Measurements from ENCODE around the gene MX2. TPM values are rescaled to one million over a fixed set of nuclear protein-coding genes. Genes with fewer than 3 reads are reported as not detected.
A peak's percentile ranks its signal among the peaks of the same experiment; 100 is the strongest.
"Not testable (repeated sequence)": the region's sequence is repeated elsewhere in the genome, so short reads cannot be mapped to it uniquely, and the experiment has no call there.

The MX2 gene
- 10 to 100 TPM; 18.4 to 48.2 (median 40.3) TPM for polyA plus RNA-seq (ENCODE audit: low read depth in 6 of 6)

- H3K27ac Mint-ChIP-seq = peak within 1 kb of the TSS; percentile 96 to 100 (median 98)
- peaks cover 0 to 2% (median 0%) of the 10 kb centered on the region in 7 donors for H3K9me3 Mint-ChIP-seq
- H3K4me1 Mint-ChIP-seq = peaks cover 44 to 59% (median 52%) of the 10 kb centered on the region in 3 donors
- H3K4me3 Mint-ChIP-seq = peak within 1 kb of the TSS; percentile 92 to 99 (median 95)
- DNase-seq = peak; percentile 75
- ATAC-seq (ENCODE audit: low read depth in 2 of 2) = peak; percentile 86 to 87
- no peaks in the 10 kb centered on the region for H3K27me3 Mint-ChIP-seq
- no peaks in the 10 kb centered on the region for H3K36me3 Mint-ChIP-seq
Observed at GRCh38 chr21:41361786-41362604, at the start of gene MX2. Gene MX2 (plus strand): TSS chr21:41362027. CDS start chr21:41376907, 14,880 bp downstream.

- H3K4me3 Mint-ChIP-seq; H3K9me3 Mint-ChIP-seq; H3K27ac Mint-ChIP-seq; H3K36me3 Mint-ChIP-seq; ATAC-seq (ENCODE audit: low read depth in 2 of 2); DNase-seq: not testable (repeated sequence)
- peaks cover 5 to 14% (median 9%) of the 10 kb centered on the region in 3 donors for H3K4me1 Mint-ChIP-seq
- H3K27me3 Mint-ChIP-seq = peaks cover 36 to 57% (median 52%) of the 10 kb centered on the region in 3 donors
Observed at GRCh38 chr21:41313285-41314164, 48.3 kb upstream of the MX2 start.

- DNase-seq = no peak
- Mint-ChIP-seq H3K36me3 (no peaks in the 10 kb centered on the region), H3K9me3 (peaks cover 0 to 2% (median 0%) of the 10 kb centered on the region in 7 donors), H3K27me3 (peaks cover 34 to 57% (median 43%) of the 10 kb centered on the region in 3 donors), H3K4me3 (peak overlapping the region in 5 of 8 donors; percentile 25 to 61 (median 58)), H3K4me1 (peaks cover 0 to 14% (median 9%) of the 10 kb centered on the region in 3 donors), H3K27ac (no peak overlapping the region)
- ATAC-seq (ENCODE audit: low read depth in 2 of 2) = no peak
Observed at GRCh38 chr21:41315726-41316125, 46.1 kb upstream of the MX2 start.

GRCh38 chr21:41316200-41317062 lies 45.4 kb upstream of the MX2 start, which contains the start of gene FAM3B:
Gene FAM3B (plus strand): TSS chr21:41316801. CDS start chr21:41316880, 79 bp downstream.
- Mint-ChIP-seq H3K9me3 (peaks cover 0 to 2% (median 0%) of the 10 kb centered on the region in 7 donors), H3K4me3 (peak within 1 kb of the TSS; percentile 16 to 82 (median 71)), H3K27me3 (peaks cover 36 to 60% (median 47%) of the 10 kb centered on the region in 3 donors), H3K36me3 (no peaks in the 10 kb centered on the region), H3K4me1 (peaks cover 0 to 14% (median 9%) of the 10 kb centered on the region in 3 donors), H3K27ac (no peak within 1 kb of the TSS)
- DNase-seq (no peak), ATAC-seq (ENCODE audit: low read depth in 2 of 2) (peak in 1 of 2 donors; percentile 27)

- H3K4me3 Mint-ChIP-seq = peak overlapping the region in 6 of 8 donors; percentile 16 to 78 (median 62)
- no peak overlapping the region for H3K27ac Mint-ChIP-seq
- H3K36me3 Mint-ChIP-seq = no peaks in the 10 kb centered on the region
- no peak for DNase-seq
- peaks cover 0 to 2% (median 0%) of the 10 kb centered on the region in 7 donors for H3K9me3 Mint-ChIP-seq
- peaks cover 3 to 14% (median 9%) of the 10 kb centered on the region in 3 donors for H3K4me1 Mint-ChIP-seq
- ATAC-seq (ENCODE audit: low read depth in 2 of 2) = no peak
- H3K27me3 Mint-ChIP-seq = peaks cover 41 to 60% (median 47%) of the 10 kb centered on the region in 3 donors
Observed at GRCh38 chr21:41317063-41317392, 44.8 kb upstream of the MX2 start.

GRCh38 chr21:41317458-41317857 lies 44.4 kb upstream of the MX2 start:
- Mint-ChIP-seq H3K4me3 (peak overlapping the region; percentile 16 to 82 (median 62)), H3K4me1 (peaks cover 3 to 14% (median 9%) of the 10 kb centered on the region in 3 donors), H3K27me3 (peaks cover 41 to 58% (median 47%) of the 10 kb centered on the region in 3 donors), H3K36me3 (no peaks in the 10 kb centered on the region), H3K9me3 (peaks cover 0 to 2% (median 0%) of the 10 kb centered on the region in 7 donors), H3K27ac (no peak overlapping the region)
- no peak for ATAC-seq (ENCODE audit: low read depth in 2 of 2)
- no peak for DNase-seq

- Mint-ChIP-seq H3K27ac (no peak overlapping the region), H3K4me3 (peak overlapping the region in 1 of 8 donors; percentile 12), H3K27me3 (peaks cover 41 to 54% (median 47%) of the 10 kb centered on the region in 3 donors), H3K9me3 (peaks cover 0 to 2% (median 0%) of the 10 kb centered on the region in 7 donors), H3K36me3 (no peaks in the 10 kb centered on the region), H3K4me1 (peaks cover 3 to 14% (median 9%) of the 10 kb centered on the region in 3 donors)
- DNase-seq (no peak), ATAC-seq (ENCODE audit: low read depth in 2 of 2) (no peak)
Observed at GRCh38 chr21:41318218-41318617, 43.6 kb upstream of the MX2 start.

GRCh38 chr21:41319273-41319672 lies 42.6 kb upstream of the MX2 start:
- Mint-ChIP-seq H3K4me3 (no peak overlapping the region), H3K36me3 (no peaks in the 10 kb centered on the region)

GRCh38 chr21:41321211-41321907 lies 40.5 kb upstream of the MX2 start:
- peaks cover 0 to 5% (median 3%) of the 10 kb centered on the region in 3 donors for H3K4me1 Mint-ChIP-seq
- H3K27ac Mint-ChIP-seq = peak overlapping the region in 1 of 6 donors; percentile 92
- H3K36me3 Mint-ChIP-seq = no peaks in the 10 kb centered on the region
- DNase-seq (no peak), ATAC-seq (ENCODE audit: low read depth in 2 of 2) (no peak)
- H3K4me3 Mint-ChIP-seq = no peak overlapping the region
- H3K9me3 Mint-ChIP-seq = no peaks in the 10 kb centered on the region
- peaks cover 23 to 33% (median 24%) of the 10 kb centered on the region in 3 donors for H3K27me3 Mint-ChIP-seq

More at GRCh38 chr21:41319273-41319672, 42.6 kb upstream of the MX2 start:
- Mint-ChIP-seq H3K9me3 (peaks cover 0 to 2% (median 0%) of the 10 kb centered on the region in 7 donors), H3K27me3 (peaks cover 41 to 54% (median 44%) of the 10 kb centered on the region in 3 donors), H3K27ac (no peak overlapping the region), H3K4me1 (peaks cover 3 to 14% (median 9%) of the 10 kb centered on the region in 3 donors)
- no peak for ATAC-seq (ENCODE audit: low read depth in 2 of 2)
- no peak for DNase-seq

GRCh38 chr21:41321908-41322495 lies 39.8 kb upstream of the MX2 start:
- peak overlapping the region in 1 of 6 donors; percentile 92 for H3K27ac Mint-ChIP-seq
- peaks cover 23 to 33% (median 24%) of the 10 kb centered on the region in 3 donors for H3K27me3 Mint-ChIP-seq
- peaks cover 0 to 5% (median 3%) of the 10 kb centered on the region in 3 donors for H3K4me1 Mint-ChIP-seq
- ATAC-seq (ENCODE audit: low read depth in 2 of 2) (no peak), DNase-seq (no peak)
- H3K4me3 Mint-ChIP-seq = no peak overlapping the region
- no peaks in the 10 kb centered on the region for H3K9me3 Mint-ChIP-seq
- H3K36me3 Mint-ChIP-seq = no peaks in the 10 kb centered on the region

- no peaks in the 10 kb centered on the region for H3K9me3 Mint-ChIP-seq
Observed at GRCh38 chr21:41322496-41323382, 39.1 kb upstream of the MX2 start.

More at GRCh38 chr21:41322496-41323382, 39.1 kb upstream of the MX2 start:
- ATAC-seq (ENCODE audit: low read depth in 2 of 2) (no peak), DNase-seq (no peak)
- no peaks in the 10 kb centered on the region for H3K36me3 Mint-ChIP-seq
- peak overlapping the region in 1 of 6 donors; percentile 52 for H3K27ac Mint-ChIP-seq
- H3K4me3 Mint-ChIP-seq = no peak overlapping the region
- peaks cover 0 to 3% (median 0%) of the 10 kb centered on the region in 3 donors for H3K4me1 Mint-ChIP-seq
- peaks cover 17 to 26% (median 18%) of the 10 kb centered on the region in 3 donors for H3K27me3 Mint-ChIP-seq
